Left renal pelvis (tissue), 4 donors: ENCODE measurements around the gene PIM1. TPM values are rescaled to one million over a fixed set of nuclear protein-coding genes. Genes with fewer than 3 reads are reported as not detected.
"Not testable (repeated sequence)": the region's sequence is repeated elsewhere in the genome, so short reads cannot be mapped to it uniquely, and the experiment has no call there.

Source experiments
- DNase-seq, 4 donors: peaks; one replicate each; pipeline ENCODE4 v3.0.0-alpha.2; 2013; ENCODE audit warnings: low read depth in 4 of 4, low spot score in 3 of 4
- polyA plus RNA-seq, 4 donors: library from polyadenylated mRNA; unstranded; fragments of 120-200 nt; gene quantifications; one replicate each; pipeline ENCODE4 v1.2.1, GENCODE V29; 2013; ENCODE audit not compliant: insufficient read length in 4 of 4

PIM1 gene
- polyA plus RNA-seq, 4 donors = 22.4 to 89.0 (median 26.2) TPM

GRCh38 chr6:37185949-37186720 lies 16.2 kb downstream of the PIM1 start:
- DNase-seq = not testable (repeated sequence)

DNA sequence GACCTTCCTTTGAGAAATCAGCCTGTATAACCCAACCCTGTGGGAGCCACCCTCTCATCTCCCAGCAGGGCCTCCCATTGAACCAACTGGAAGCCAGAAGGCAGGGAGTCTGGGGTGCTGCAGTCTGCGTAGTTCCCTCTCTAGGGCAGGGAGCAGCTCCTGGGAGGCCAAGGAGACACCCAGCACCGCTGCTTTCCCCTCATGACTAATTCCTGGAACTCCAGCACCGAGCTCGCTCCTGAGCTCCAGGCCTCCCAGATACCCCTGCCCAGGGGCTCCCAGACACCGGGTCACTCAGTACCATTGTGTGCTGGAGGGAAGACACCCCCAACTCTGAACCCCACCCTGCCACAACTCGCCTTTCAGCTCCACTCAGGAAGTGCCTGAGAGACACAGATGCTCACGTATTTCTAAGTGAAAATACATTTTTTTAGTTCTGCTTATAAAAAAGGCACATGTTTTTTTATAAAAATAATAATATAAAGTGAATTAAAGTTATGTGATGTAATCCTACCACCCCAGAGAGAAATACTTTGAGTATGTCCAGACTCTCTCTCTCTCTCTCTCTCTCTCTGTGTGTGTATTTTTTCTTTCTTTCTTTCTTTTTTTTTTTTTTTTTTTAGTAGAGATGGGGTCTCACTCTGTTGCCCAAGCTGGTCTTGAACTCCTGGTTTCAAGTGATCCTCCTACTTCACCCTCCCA lies 17.5 kb downstream of the PIM1 start:
- no peak for DNase-seq

DNA sequence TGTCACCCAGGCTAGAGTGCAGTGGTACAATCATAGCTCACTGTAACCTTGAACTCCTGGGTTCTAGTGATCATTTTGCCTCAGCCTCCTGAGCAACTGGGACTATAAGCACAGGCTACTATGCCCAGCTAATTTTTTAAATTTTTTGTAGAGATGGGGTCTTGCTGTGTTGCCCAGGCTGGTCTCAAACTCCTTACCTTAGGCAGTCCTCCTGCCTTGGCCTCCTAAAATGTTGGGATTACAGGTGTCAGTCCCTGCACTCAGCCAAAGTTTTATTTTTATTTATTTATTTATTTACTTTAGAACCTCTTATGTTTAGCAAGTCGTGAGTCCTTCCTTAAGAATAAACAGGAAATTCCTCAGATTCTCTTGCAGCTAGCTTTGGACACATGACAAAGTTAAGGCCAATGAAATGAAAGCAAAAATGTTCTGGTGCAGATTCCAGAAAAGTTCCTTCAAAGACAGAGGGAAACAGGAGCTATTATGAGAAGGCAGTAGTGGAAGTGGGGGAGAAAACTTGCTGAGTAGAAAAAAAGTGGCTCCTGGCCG lies 19.1 kb downstream of the PIM1 start:
- no peak for DNase-seq

GRCh38 chr6:37190159-37190535 lies 20.2 kb downstream of the PIM1 start:
- no peak for DNase-seq

DNA sequence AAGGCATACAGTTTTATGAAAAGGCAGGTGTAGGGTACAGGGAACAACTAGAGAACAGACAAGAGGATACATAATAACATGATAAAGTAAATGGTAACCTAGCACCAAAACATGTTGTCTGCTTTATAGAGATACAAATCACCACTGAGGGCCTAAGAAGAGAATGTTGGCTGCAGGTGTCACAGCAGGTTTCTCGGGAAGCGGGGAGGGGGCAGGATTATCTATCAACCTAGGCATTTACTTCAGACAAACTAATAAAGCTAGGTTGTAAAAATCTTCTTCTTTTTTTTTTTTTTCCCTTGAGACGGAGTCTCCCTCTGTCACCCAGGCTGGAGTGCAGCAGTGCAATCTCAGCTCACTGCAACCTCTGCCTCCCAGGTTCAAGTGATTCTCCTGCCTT lies 22.7 kb downstream of the PIM1 start:
- no peak for DNase-seq

- DNase-seq = not testable (repeated sequence)
Measured at GRCh38 chr6:37194886-37195285, 24.9 kb downstream of the PIM1 start.

- not testable (repeated sequence) for DNase-seq
Measured at GRCh38 chr6:37196451-37196850, 26.5 kb downstream of the PIM1 start.

DNA sequence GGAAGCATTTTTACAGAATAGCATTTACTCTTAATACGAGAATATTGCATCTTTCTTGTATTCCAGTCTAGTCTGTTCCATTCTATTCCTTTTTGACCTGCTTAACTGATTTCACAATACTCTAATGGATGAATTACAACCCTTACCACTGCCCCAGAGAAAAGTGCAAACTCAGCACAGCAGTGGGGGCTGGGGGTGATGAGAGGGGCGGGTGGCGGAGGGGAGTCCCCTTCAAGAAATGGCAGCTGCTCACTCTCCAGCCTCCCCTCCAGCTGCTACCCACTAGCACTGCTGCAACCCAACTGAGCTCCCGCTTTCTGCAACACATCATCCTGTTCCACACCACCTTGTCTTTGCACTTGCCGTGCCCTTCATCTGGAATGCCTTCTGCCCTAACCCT lies 30.1 kb downstream of the PIM1 start:
- DNase-seq = no peak

DNA sequence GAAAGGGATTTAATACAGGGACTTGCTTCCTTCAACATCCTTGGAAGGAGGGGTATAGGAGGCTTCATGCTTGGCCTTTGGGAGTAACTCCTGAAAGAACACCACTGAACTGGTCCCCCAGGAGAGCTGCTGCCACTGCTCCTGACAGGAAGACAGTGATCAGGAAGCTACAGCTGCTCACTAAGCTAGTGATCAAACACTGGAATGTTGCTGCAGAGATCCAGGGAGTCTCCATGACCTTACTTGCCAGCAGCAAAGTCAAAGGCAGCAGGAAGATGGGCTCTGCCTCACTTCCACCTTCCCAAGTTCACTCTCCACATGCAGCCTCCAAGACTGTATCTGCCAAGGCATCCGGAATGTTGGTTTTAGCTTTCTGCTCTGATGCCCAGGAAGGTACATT lies 31.8 kb downstream of the PIM1 start:
- DNase-seq = no peak

GRCh38 chr6:37202788-37203491 lies 33.0 kb downstream of the PIM1 start:
- no peak for DNase-seq

- DNase-seq = no peak
Measured at GRCh38 chr6:37204014-37204751, 34.2 kb downstream of the PIM1 start.

- no peak for DNase-seq
Measured at GRCh38 chr6:37205175-37205996, 35.4 kb downstream of the PIM1 start.

GRCh38 chr6:37205997-37206340 lies 36.0 kb downstream of the PIM1 start:
- DNase-seq = no peak

- DNase-seq = no peak
Measured at GRCh38 chr6:37206622-37207021, 36.7 kb downstream of the PIM1 start.

DNA sequence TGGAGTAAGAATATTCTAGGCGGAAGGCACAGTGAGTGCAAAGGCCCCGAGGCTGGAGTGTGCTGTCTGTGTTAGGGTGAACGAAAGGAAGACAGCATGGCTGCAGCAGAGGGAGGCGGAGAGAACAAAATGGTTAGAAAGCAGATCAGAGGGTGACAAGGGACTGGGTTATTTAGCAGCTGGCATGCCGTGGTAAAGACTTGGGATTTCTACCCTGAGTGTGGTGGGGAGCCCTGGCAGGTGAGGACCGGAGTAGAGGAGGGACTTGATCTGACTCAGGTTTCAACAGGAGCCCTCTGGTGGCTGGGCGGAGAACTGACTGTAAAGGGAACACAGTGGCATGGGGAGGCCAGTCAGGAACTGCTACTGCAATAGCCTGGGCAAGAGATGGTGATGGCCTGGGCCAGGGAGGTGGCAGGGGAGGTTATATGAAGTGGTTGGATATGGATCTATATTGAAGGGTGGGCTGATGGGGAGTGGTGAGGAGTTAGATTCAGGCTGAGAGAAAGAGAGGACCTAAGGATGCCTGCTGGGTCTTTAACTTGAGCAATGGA lies 38.0 kb downstream of the PIM1 start:
- no peak for DNase-seq

DNA sequence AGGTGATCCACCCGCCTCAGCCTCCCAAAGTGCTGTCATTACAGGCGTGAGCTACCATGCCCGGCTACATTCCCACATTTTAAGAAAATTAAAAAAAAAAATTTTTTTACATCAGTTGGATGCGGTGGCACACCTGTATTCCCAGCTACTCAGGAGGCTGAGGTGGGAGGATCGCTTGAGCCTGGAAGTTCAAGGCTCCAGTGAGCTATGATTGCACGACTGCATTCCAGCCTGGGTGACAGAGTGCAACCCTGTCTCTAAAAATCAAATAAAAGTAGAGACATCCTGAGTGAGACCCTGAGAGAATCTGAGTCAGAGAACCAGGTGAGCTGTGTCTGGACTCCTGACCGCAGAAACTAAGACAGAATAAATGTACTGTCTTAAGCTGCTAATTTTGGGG lies 38.8 kb downstream of the PIM1 start:
- no peak for DNase-seq

- DNase-seq = no peak
Measured at GRCh38 chr6:37209461-37210205, 39.7 kb downstream of the PIM1 start.

- peak; percentile 68 to 82 (median 74) for DNase-seq
Measured at GRCh38 chr6:37210313-37210968, 40.5 kb downstream of the PIM1 start.
